Heart left ventricle (tissue), 16 donors: ENCODE results near the gene BRME1. TPM values are rescaled to one million over a fixed set of nuclear protein-coding genes. Genes with fewer than 3 reads are reported as not detected.
"Not testable (repeated sequence)": the region's sequence is repeated elsewhere in the genome, so short reads cannot be mapped to it uniquely, and the experiment has no call there.

Experiments
- ATAC-seq, 4 donors: fragments of 200-7000 bp; cut with Tn5 transposase; one replicate each; pipeline ENCODE4 v1.9.1; 2020 to 2022; ENCODE audit warnings: moderate library complexity in 4 of 4, mild to moderate bottlenecking in 3 of 4, moderate number of reproducible peaks in 1 of 4
- DNase-seq, 5 donors: peaks; one replicate each; pipeline ENCODE4 v3.0.0-alpha.2; 2020
- H3K27ac ChIP-seq, 12 donors: fragments of 200-600 bp; sonication (generic) in 4 of 12; one replicate each; pipeline versions ENCODE4 v1.5.0 to v1.8.0; 2016 to 2022; ENCODE audit warnings: mild to moderate bottlenecking in 2 of 12
- H3K27me3 ChIP-seq, 9 donors: fragments of 200-600 bp; sonication (generic) in 2 of 9; one replicate each; pipeline versions ENCODE4 v1.5.1 to v1.8.0; 2016 to 2022; ENCODE audit warnings: mild to moderate bottlenecking in 3 of 9
- H3K36me3 ChIP-seq, 9 donors: fragments of 200-600 bp; sonication (generic) in 2 of 9; one replicate each; pipeline versions ENCODE4 v1.5.0 to v1.8.0; 2018 to 2022; ENCODE audit warnings: mild to moderate bottlenecking in 2 of 9
- H3K4me1 ChIP-seq, 12 donors: fragments of 200-600 bp; sonication (generic) in 4 of 12; one replicate each; pipeline versions ENCODE4 v1.5.0 to v1.8.0; 2016 to 2022; ENCODE audit warnings: mild to moderate bottlenecking in 3 of 12
- H3K4me3 ChIP-seq, 12 donors: fragments of 200-600 bp; sonication (generic) in 4 of 12; one replicate each; pipeline versions ENCODE4 v1.5.0 to v1.8.0; 2017 to 2022; ENCODE audit warnings: mild to moderate bottlenecking in 9 of 12, moderate library complexity in 4 of 12
- H3K9me3 ChIP-seq, 12 donors: fragments of 200-600 bp; sonication (generic) in 4 of 12; one replicate each; pipeline versions ENCODE4 v1.5.0 to v1.8.0; 2016 to 2022; ENCODE audit warnings: mild to moderate bottlenecking in 1 of 12
- CTCF ChIP-seq, 12 donors: fragments of 200-600 bp; sonication (generic) in 4 of 12; IDR thresholded peaks; one replicate each; pipeline versions ENCODE4 v1.5.0 to v1.8.0; 2018 to 2022; ENCODE audit warnings: antibody characterized with exemption in 12 of 12, mild to moderate bottlenecking in 5 of 12
- POLR2A ChIP-seq, 2 donors: fragments of 450-650 bp; IDR thresholded peaks; one replicate each; pipeline ENCODE4 v1.6.1; 2017; ENCODE audit warnings: antibody characterized with exemption in 2 of 2, mild to moderate bottlenecking in 2 of 2, moderate library complexity in 2 of 2
- WGBS, 4 donors: extraction: QIAGEN DNeasy Blood & Tissue Kit in 2 of 4; methylation state at CpG; one replicate each; pipeline versions ENCODE4 v1.1.5 to v1.1.7; 2013 to 2018; 5-methylcytosine and 5-hydroxymethylcytosine counted together
- intact Hi-C, 10 donors: fragments of 100-400 bp; cut with DNase I; formaldehyde crosslinking; loops; one replicate each; pipeline versions ENCODE4 v1.11.1 to v1.14.2; 2022
- polyA plus RNA-seq, 2 donors: library from polyadenylated mRNA; stranded (reverse); fragments of 200-250 nt; gene quantifications; one replicate each; pipeline ENCODE4 v1.2.3, GENCODE V29; 2013
- total RNA-seq, 9 donors: library from RNA; depleted of rRNA in 2 of 9; stranded (reverse); fragments of >200 nt in 2 of 9; fragmentation: NEBNext Ultra II Directional in 3 of 9; extraction: Animal tissue kit (Norgen Biotek cat#: 25700) in 3 of 9; gene quantifications; one replicate each; pipeline versions ENCODE4 v1.1.0 to v1.2.4, GENCODE V29; 2016 to 2023
- donor health status: ischemic (EF 13 %, LVEDD 7.1; RV severe dilation, severe dysfunction).
- donor health status: healthy with polysubstance abuse.
- donor health status: DM: no; HTN: yes; CAD: no.
- donor health status: DM: no; HTN: no; CAD: no.
- donor health status: ischemic (EF 25% LVEDD 6.9; RV normal size, moderate dysfunction).
- donor health status: ischemic (EF 25% LVEDD 5.7; RV mildly dilated, moderate dysfunction).
- donor health status: healthy.
- donor health status: DM: yes; HTN: yes; CAD: no.
- donor health status: ischemic (EF 35%, LVEDD 5.7; RV mildly dilated, moderate dysfunction).
- donor health status: nonischemic (EF 11% LVEDD 7.7; RV severe dilation, severe dysfunction).
- donor health status: DM: yes; HTN: yes; CAD: no.
- donor health status: PGD.
- donor health status: ischemic (EF 29% LVEDD 5.4; RV normal size, mild dysfunction).
- donor health status: nonischemic (EF 23%, LVEDD 6.1; RV moderate dilation, normal function).

Gene BRME1
- total and polyA plus RNA-seq, 11 donors, result 0.23 to 1.2 (median 0.70) TPM; not detected in 2

GRCh38 chr19:13859361-13859880 lies 46.5 kb downstream of the BRME1 start:
- ATAC-seq, result no peak
- Histone ChIP-seq H3K36me3 (no peaks in the 10 kb centered on the region), H3K4me1 (peaks cover 0 to 22% (median 13%) of the 10 kb centered on the region in 12 donors), H3K27me3 (peaks cover 0 to under 1% (median 0%) of the 10 kb centered on the region in 9 donors), H3K27ac (no peak overlapping the region), H3K9me3 (no peaks in the 10 kb centered on the region), H3K4me3 (no peak overlapping the region)
- intact Hi-C loops, result no loop called here
- WGBS, 4 donors, result 97 to 99% (median 99%) methylated on average over 3 of the region's 3 CpGs
- no peak for TF ChIP-seq POLR2A (IDR thresholded peaks at IDR 0.05)
- TF ChIP-seq CTCF (IDR thresholded peaks at IDR 0.05), result peak in 1 of 12 donors; percentile 15
- no peak for DNase-seq

GRCh38 chr19:13856497-13856896 lies 49.4 kb downstream of the BRME1 start:
- DNase-seq (no peak), ATAC-seq (no peak)
- TF ChIP-seq CTCF (IDR thresholded peaks at IDR 0.05) (no peak), POLR2A (IDR thresholded peaks at IDR 0.05) (no peak)
- H3K27me3 ChIP-seq, result no peaks in the 10 kb centered on the region
- intact Hi-C loops, result loop anchor here in 1 of 10 donors (2.0 kb wide), 1 partner anchor 64 kb away; no protein-coding TSS in a partner anchor
- H3K9me3 ChIP-seq, result no peaks in the 10 kb centered on the region
- 50 to 63% (median 51%) methylated on average over 2 of the region's 2 CpGs for WGBS, 4 donors
- H3K4me3 ChIP-seq, result no peak overlapping the region
- no peak overlapping the region for H3K27ac ChIP-seq
- peaks cover 0 to 16% (median 11%) of the 10 kb centered on the region in 12 donors for H3K4me1 ChIP-seq
- no peaks in the 10 kb centered on the region for H3K36me3 ChIP-seq

GRCh38 chr19:13852171-13852707 lies 53.7 kb downstream of the BRME1 start:
- intact Hi-C loops, H3K9me3 ChIP-seq, ATAC-seq, H3K27me3 ChIP-seq, H3K36me3 ChIP-seq, DNase-seq, H3K4me3 ChIP-seq: not testable (repeated sequence)
- Histone ChIP-seq H3K4me1 (peaks cover 12 to 48% (median 41%) of the 10 kb centered on the region in 12 donors), H3K27ac (peak overlapping the region in 11 of 12 donors; percentile 91 to 100 (median 100))
- WGBS, 4 donors, result 90 to 96% (median 93%) methylated on average over 12 of the region's 12 CpGs

- not testable (repeated sequence) for DNase-seq, ATAC-seq, H3K9me3 ChIP-seq, H3K27me3 ChIP-seq, H3K36me3 ChIP-seq
- intact Hi-C loops, result loop anchor here in 2 of 10 donors (1.0 kb wide), 1 partner anchor 10 kb away; no protein-coding TSS in a partner anchor
- WGBS, 4 donors, result 83 to 98% (median 93%) methylated on average over 5 of the region's 5 CpGs
- Histone ChIP-seq H3K4me3 (peak overlapping the region in 1 of 12 donors; percentile 52), H3K4me1 (peaks cover 12 to 53% (median 44%) of the 10 kb centered on the region in 12 donors), H3K27ac (peak overlapping the region; percentile 82 to 100 (median 100))
Measured at GRCh38 chr19:13851734-13852114, 54.2 kb downstream of the BRME1 start.

- H3K4me1 ChIP-seq, result peaks cover 14 to 59% (median 51%) of the 10 kb centered on the region in 12 donors
- H3K4me3 ChIP-seq, result peak overlapping the region in 9 of 12 donors; percentile 35 to 52 (median 40)
- 25 to 46% (median 42%) methylated on average over 19 to 26 of the region's 26 CpGs for WGBS, 4 donors
- peak overlapping the region; percentile 82 to 100 (median 100) for H3K27ac ChIP-seq
- H3K36me3 ChIP-seq, result no peaks in the 10 kb centered on the region
- no peaks in the 10 kb centered on the region for H3K27me3 ChIP-seq
- intact Hi-C loops, result loop anchor here in 2 of 10 donors (1.0 kb wide), 1 partner anchor 10 kb away; no protein-coding TSS in a partner anchor
- no peak for TF ChIP-seq CTCF (IDR thresholded peaks at IDR 0.05)
- TF ChIP-seq POLR2A (IDR thresholded peaks at IDR 0.05), result peak in 1 of 2 donors; percentile 30
- DNase-seq (peak; percentile 86 to 92 (median 89)), ATAC-seq (peak; percentile 25 to 62 (median 54))
- no peaks in the 10 kb centered on the region for H3K9me3 ChIP-seq
Measured at GRCh38 chr19:13850910-13851733, 54.8 kb downstream of the BRME1 start.
